Motor neuron (in vitro differentiated cells): Measurements from ENCODE around the gene KMT2D. TPM values are rescaled to one million over a fixed set of nuclear protein-coding genes. Genes with fewer than 3 reads are reported as not detected.
"Not testable (repeated sequence)": the region's sequence is repeated elsewhere in the genome, so short reads cannot be mapped to it uniquely, and the experiment has no call there.

ENCODE experiments used
- ATAC-seq, 8 experiments: fragments of 200-7000 bp; cut with Tn5 transposase; replicated peaks in 6 of 8; 2 replicates each; pipeline ENCODE4 v1.8.0; 2021; ENCODE audit warnings: mild to moderate bottlenecking in 8 of 8, moderate library complexity in 8 of 8
- H3K27ac ChIP-seq, 2 donors: fragments of 250-450 bp; sonication (Bioruptor Pico); 2 replicates each; pipeline ENCODE4 v1.9.0; 2021; ENCODE audit warnings: antibody characterized with exemption in 2 of 2, mild to moderate bottlenecking in 2 of 2, moderate library complexity in 1 of 2
- H3K4me1 ChIP-seq, 2 donors: fragments of 250-450 bp; sonication (Bioruptor Pico); replicated peaks in 1 of 2; 2 replicates each; pipeline ENCODE4 v1.6.1; 2021; ENCODE audit warnings: antibody characterized with exemption in 2 of 2, mild to moderate bottlenecking in 2 of 2, moderate library complexity in 1 of 2
- H3K4me3 ChIP-seq, 5 donors: fragments of 250-450 bp; sonication (Bioruptor Pico); 2 replicates each; pipeline ENCODE4 v1.9.0; 2021; ENCODE audit warnings: antibody characterized with exemption in 5 of 5, mild to moderate bottlenecking in 5 of 5, moderate library complexity in 4 of 5
- WGBS, 10 experiments: fragments of 450-650 bp; shearing (Covaris generic); methylation state at CpG; one replicate each; pipeline ENCODE4 v1.0.0; 2022; 5-methylcytosine and 5-hydroxymethylcytosine counted together
- in situ Hi-C, 9 experiments: fragments of 400-800 bp; cut with MboI; loops; one replicate each; pipeline ENCODE4 v1.15.0; 2021; ENCODE audit warnings: low sequenced_read_pairs in 9 of 9, low pct_unique_long_range_greater_than_20kb in 2 of 9; ENCODE audit not compliant: unreplicated experiment in 9 of 9
- total RNA-seq, 8 experiments: library from RNA; unstranded; fragments of 300-600 nt; gene quantifications; 2 replicates each; pipeline versions ENCODE4 v1.2.3 to v1.2.4, GENCODE V29; 2022

KMT2D gene
- total RNA-seq, 8 experiments from 2014 or later: 11.7 to 96.4 (median 19.6) TPM

GRCh38 chr12:49070971-49071370 lies 10.4 kb upstream of the KMT2D start:
- WGBS, 10 experiments: 72 to 100% (median 93%) methylated on average over 1 to 11 of the region's 11 CpGs; no CpG with 5 or more reads in 2 of the 10 experiments
- in situ Hi-C loops: no loop called here
- Histone ChIP-seq H3K4me3 (no peak overlapping the region), H3K4me1 (peaks cover 3 to 10% of the 10 kb centered on the region in 2 donors), H3K27ac (no peak overlapping the region)
- ATAC-seq: no peak

DNA sequence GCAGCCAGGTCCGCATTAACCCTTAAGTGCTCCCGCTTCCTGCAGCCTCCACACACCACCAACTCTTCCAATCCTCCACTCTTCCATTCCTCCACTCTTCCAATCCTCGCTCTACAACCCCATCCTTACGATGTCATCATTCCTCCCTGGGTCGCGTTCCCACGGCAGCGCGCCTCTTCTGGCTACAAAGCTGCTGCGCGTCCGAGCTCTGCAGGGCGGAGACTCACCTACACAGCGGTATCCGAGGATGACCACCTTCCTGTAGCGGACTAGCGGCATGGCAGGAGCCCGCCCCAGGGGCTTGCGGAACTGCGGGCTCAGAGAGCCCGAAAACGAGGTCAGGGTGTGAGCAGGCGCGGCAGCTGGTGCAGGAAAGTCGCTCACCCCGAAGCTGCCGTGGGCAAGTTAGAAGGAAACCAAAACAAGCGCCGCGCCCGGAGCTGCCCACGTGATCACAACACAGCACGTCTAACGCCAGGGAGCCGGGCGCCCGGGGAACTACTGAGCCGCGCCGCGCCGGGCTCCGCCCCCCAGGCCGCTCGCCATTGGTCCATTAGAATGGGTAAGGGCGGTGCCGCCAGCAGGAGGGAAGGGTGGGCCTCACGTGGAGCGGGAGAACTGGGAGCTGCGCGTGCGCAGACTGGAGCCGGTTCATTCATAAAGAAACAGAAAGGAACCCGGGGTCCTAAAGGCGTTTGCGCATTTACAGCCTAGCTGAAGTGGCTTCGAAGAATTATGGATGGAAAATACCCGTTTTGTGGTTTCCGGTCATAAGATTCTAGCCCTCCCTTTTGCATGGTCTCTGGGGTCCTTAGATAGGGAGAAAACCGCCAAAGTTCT lies 9.1 kb upstream of the KMT2D start, which contains the start of gene RHEBL1:
RHEBL1 (minus strand) TSS at position 473 of the 840 bp plus-strand sequence; CDS start at position 279, 194 bp downstream.
- Histone ChIP-seq H3K4me1 (peaks cover 3 to 10% of the 10 kb centered on the region in 2 donors), H3K4me3 (peak within 1 kb of the TSS; percentile 56 to 73 (median 64)), H3K27ac (peak within 1 kb of the TSS in 1 of 2 donors; percentile 39)
- peak; percentile 98 to 99 (median 98) for ATAC-seq
- 0 to 10% (median 2%) methylated on average over 2 to 11 of the region's 60 CpGs; no CpG with 5 or more reads in 2 of the 10 experiments for WGBS, 10 experiments
- in situ Hi-C loops: no loop called here

DNA sequence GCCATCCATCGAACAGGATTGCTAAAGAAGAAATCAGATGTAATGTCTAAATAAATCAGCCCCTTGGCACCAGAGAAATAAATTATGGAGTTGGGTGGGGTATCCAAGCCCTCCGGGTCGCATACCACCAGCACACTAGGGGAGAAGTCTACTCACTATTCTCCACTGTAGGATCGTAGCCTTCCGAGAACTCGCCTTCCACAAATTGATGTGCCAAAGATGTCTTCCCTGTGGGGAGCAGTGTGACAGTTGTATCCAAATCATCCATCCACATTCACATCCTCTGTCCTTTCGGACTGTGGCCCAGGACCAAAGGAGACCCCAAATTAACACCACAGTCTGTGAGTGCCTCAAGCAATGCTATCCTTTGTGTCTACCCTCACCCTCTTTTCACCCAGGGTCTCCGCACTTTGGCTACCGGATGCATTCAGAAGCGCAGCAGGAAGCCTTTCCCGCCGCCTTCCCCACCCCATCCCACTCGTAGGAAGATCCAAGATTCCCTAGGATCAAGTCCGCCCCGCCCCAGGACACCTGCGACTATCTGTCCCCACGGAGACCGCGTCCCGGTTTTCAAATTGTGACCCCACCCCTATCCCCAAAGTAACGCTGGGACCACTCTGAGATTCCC lies 8.4 kb upstream of the KMT2D start:
- H3K4me1 ChIP-seq: peaks cover 3 to 10% of the 10 kb centered on the region in 2 donors
- H3K27ac ChIP-seq: peak overlapping the region in 1 of 2 donors; percentile 39
- ATAC-seq: peak in 4 of 8 experiments; percentile 3 to 12 (median 5)
- in situ Hi-C loops: no loop called here
- peak overlapping the region; percentile 56 to 73 (median 64) for H3K4me3 ChIP-seq
- 20 to 64% (median 43%) methylated on average over 3 to 6 of the region's 21 CpGs; no CpG with 5 or more reads in 4 of the 10 experiments for WGBS, 10 experiments

DNA sequence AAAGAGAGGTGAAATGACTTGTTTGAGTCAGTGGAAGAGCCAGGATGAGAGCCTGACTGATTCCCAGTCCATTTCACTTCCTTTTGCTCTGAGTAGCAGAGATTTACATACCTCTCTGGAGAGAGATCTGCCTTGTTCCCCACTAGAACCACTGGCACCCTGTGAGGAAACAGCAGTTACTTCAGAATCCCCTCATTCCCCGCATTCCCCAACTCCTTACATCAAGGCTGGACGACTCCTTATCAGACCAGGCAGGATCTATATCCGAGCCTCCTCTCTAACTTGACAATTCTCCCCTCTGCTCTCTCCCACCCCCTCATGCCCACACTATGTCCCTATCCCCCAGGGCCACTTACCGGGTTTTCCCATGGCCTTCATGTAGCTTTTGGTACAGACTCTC lies 5.5 kb upstream of the KMT2D start:
- no peak overlapping the region for H3K27ac ChIP-seq
- in situ Hi-C loops: no loop called here
- H3K4me3 ChIP-seq: no peak overlapping the region
- peaks cover 7 to 10% of the 10 kb centered on the region in 2 donors for H3K4me1 ChIP-seq
- no peak for ATAC-seq
- WGBS, 10 experiments: 33 to 80% (median 46%) methylated on average over 1 to 3 of the region's 4 CpGs; no CpG with 5 or more reads in 3 of the 10 experiments

GRCh38 chr12:49064767-49065152 lies 4.2 kb upstream of the KMT2D start:
- no peak overlapping the region for H3K4me3 ChIP-seq
- no peak overlapping the region for H3K27ac ChIP-seq
- H3K4me1 ChIP-seq: peaks cover 7% of the 10 kb centered on the region in 2 donors
- ATAC-seq: no peak
- WGBS, 10 experiments: 40 to 100% (median 86%) methylated on average over 1 to 3 of the region's 5 CpGs; no CpG with 5 or more reads in 5 of the 10 experiments
- in situ Hi-C loops: no loop called here

- 76 to 100% (median 91%) methylated on average over 1 to 15 of the region's 17 CpGs; no CpG with 5 or more reads in 2 of the 10 experiments for WGBS, 10 experiments
- H3K4me3 ChIP-seq, H3K27ac ChIP-seq, ATAC-seq, in situ Hi-C loops: not testable (repeated sequence)
- peaks cover 14 to 15% of the 10 kb centered on the region in 2 donors for H3K4me1 ChIP-seq
These were observed 1.3 kb upstream of the KMT2D start for GRCh38 chr12:49061916-49062315.

DNA sequence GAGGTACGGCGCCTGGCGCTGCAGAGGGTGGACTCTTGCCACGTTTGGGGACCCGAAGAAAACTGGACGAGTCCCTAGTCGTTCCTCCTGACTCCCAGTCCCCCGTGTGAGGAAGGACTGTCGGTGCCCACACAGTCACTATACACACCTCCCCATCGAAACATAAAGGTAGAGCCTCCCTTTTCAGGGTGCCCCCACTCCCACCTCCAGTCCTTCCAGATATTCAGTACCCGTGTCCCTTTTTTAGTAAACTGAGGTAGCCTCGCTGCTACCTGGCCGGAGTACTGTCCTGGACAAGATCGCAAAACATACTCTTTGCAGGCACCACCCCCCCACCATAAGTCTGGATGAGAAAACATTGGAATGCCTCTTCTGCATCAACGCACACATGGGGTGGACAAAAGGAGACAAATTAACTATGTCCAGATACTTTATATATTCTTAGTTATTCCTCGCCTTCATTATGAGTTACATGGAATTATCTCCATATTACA lies 610 bp upstream of the KMT2D start:
- peak overlapping the region; percentile 97 to 99 (median 98) for H3K4me3 ChIP-seq
- no peak for ATAC-seq
- in situ Hi-C loops: no loop called here
- H3K4me1 ChIP-seq: peaks cover 22% of the 10 kb centered on the region in 2 donors
- H3K27ac ChIP-seq: peak overlapping the region in 1 of 2 donors; percentile 98
- WGBS, 10 experiments: 0 to 75% (median 28%) methylated on average over 1 to 10 of the region's 16 CpGs; no CpG with 5 or more reads in 1 of the 10 experiments

- in situ Hi-C loops: no loop called here
- peak in 6 of 8 experiments; percentile 14 to 24 (median 22) for ATAC-seq
- Histone ChIP-seq H3K4me3 (peak overlapping the region; percentile 97 to 99 (median 98)), H3K4me1 (peaks cover 27 to 33% of the 10 kb centered on the region in 2 donors), H3K27ac (peak overlapping the region; percentile 98)
- 0% methylated on average over 1 to 20 of the region's 70 CpGs; no CpG with 5 or more reads in 4 of the 10 experiments for WGBS, 10 experiments
These were observed 1.1 kb downstream of the KMT2D start for GRCh38 chr12:49059299-49060171.

DNA sequence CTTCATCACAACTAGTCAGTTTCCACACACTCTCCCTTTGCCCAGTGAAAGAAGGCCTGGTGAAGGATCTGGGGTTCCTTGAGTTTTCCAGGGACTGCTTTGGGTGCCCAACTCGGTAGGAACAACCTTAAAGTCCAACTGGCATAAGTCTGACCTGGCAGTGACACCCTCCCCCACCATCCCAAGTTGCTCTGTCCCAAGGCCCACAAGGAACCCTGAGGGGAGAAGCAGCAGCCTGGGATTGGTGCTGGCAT lies 1.6 kb downstream of the KMT2D start:
- no peak for ATAC-seq
- H3K4me3 ChIP-seq: peak overlapping the region; percentile 97 to 99 (median 98)
- H3K27ac ChIP-seq: peak overlapping the region in 1 of 2 donors; percentile 19
- peaks cover 27 to 33% of the 10 kb centered on the region in 2 donors for H3K4me1 ChIP-seq
- WGBS, 10 experiments: 0% methylated on average over 1 of the region's 1 CpG; no CpG with 5 or more reads in 9 of the 10 experiments
- in situ Hi-C loops: no loop called here

DNA sequence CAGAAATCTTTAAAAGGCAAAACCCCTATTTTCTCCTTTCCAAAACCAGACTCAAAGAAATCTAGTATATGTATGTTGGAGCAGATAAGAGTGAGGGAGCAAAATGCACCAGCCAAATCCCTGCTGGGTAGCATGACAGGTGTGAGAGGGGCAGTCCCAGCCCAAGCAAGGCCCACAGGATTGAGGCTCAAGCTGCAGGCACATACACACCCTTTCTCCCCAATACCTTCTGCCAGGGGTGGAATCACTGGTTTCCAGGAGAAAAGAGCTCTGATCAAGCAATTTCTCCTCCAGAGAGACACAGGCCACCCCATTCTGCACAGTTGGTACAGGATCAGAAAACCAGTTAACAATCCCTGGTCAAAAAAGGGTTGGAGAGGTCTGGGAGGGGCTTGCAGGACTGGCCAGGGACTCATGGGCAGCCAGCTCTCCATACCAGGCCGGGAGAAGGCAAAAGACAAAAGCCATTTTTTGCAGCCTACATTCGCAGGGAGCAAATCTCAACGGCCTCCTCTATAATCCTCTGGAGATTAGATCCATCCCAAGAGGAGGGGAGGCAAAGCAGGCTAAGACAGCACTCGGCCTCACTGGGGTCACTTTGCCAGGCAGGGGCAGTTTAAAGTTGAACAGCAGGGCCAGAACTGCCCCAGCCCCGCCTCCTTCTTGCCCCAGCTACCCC lies 2.1 kb downstream of the KMT2D start:
- WGBS, 10 experiments: 0 to 20% (median 9%) methylated on average over 1 to 2 of the region's 5 CpGs; no CpG with 5 or more reads in 6 of the 10 experiments
- in situ Hi-C loops: no loop called here
- H3K4me3 ChIP-seq: peak overlapping the region; percentile 97 to 99 (median 98)
- peaks cover 27 to 33% of the 10 kb centered on the region in 2 donors for H3K4me1 ChIP-seq
- H3K27ac ChIP-seq: peak overlapping the region in 1 of 2 donors; percentile 19
- ATAC-seq: no peak

DNA sequence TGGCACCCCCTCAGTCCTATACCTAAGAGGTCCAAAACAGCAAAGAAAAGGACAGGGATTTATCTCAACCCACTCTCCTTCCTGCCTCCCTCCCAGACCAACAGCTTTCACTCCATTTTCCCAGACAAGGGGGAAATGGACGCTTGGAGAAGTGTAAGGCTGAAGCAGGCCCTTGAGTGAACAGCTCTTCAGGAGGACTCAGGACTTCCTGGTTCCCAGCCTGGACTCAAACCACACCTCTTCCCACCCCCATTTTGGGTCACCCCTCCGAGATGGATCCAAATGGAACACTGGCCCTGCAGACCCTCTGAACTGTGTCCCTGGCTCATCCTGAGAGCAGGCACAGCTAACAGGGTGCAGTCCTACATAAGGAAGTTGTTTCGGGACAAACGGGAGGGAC lies 2.7 kb downstream of the KMT2D start:
- no peak overlapping the region for H3K27ac ChIP-seq

More for the DNA sequence above, 2.7 kb downstream of the KMT2D start:
- in situ Hi-C loops: no loop called here
- no peak for ATAC-seq
- WGBS, 10 experiments: 0% methylated on average over 1 to 2 of the region's 4 CpGs; no CpG with 5 or more reads in 5 of the 10 experiments
- Histone ChIP-seq H3K4me1 (peaks cover 27 to 33% of the 10 kb centered on the region in 2 donors), H3K4me3 (peak overlapping the region; percentile 97 to 99 (median 98))
